H9 (cell line): ENCODE data around the gene KLHL28. TPM values are rescaled to one million over a fixed set of nuclear protein-coding genes. Genes with fewer than 3 reads are reported as not detected.

Source experiments
- DNase-seq: peaks from one replicate; pipeline ENCODE4 v3.0.0-alpha.2; 2017
- H2AFZ ChIP-seq: one replicate; pipeline ENCODE4 v1.6.1; 2013; ENCODE audit warnings: mild to moderate bottlenecking, low read length, control low read depth, moderate library complexity
- H2AK5ac ChIP-seq: 2 replicates; pipeline ENCODE4 v1.6.1; 2013; ENCODE audit warnings: low read length, control low read depth, mixed read lengths; ENCODE audit not compliant: insufficient read length
- H2BK120ac ChIP-seq: one replicate; pipeline ENCODE4 v1.6.1; 2013; ENCODE audit warnings: low read depth, mild to moderate bottlenecking, low read length, control low read depth, inconsistent platforms; ENCODE audit not compliant: poor library complexity, severe bottlenecking
- H2BK12ac ChIP-seq: 2 replicates; pipeline ENCODE4 v1.6.1; 2013; ENCODE audit warnings: low read length, control low read depth, mixed read lengths, low read depth; ENCODE audit not compliant: insufficient read length
- H2BK15ac ChIP-seq: 2 replicates; pipeline ENCODE4 v1.6.1; 2013; ENCODE audit warnings: low read depth, low read length, control low read depth
- H2BK20ac ChIP-seq: one replicate; pipeline ENCODE4 v1.6.1; 2013; ENCODE audit warnings: low read depth, mild to moderate bottlenecking, low read length, control low read depth, inconsistent platforms; ENCODE audit not compliant: poor library complexity, severe bottlenecking
- H2BK5ac ChIP-seq: 2 replicates; pipeline ENCODE4 v1.6.1; 2013; ENCODE audit warnings: low read length, control low read depth, mixed read lengths; ENCODE audit not compliant: insufficient read length
- H3K14ac ChIP-seq: 2 replicates; pipeline ENCODE4 v1.6.1; 2013; ENCODE audit warnings: low read length, control low read depth; ENCODE audit not compliant: insufficient read depth
- H3K18ac ChIP-seq: 2 replicates; pipeline ENCODE4 v1.6.1; 2013; ENCODE audit warnings: low read depth, mild to moderate bottlenecking, mixed read lengths, low read length, control low read depth; ENCODE audit not compliant: insufficient read length
- H3K23ac ChIP-seq: 2 replicates; pipeline ENCODE4 v1.6.1; 2013; ENCODE audit warnings: low read length, control low read depth, mixed read lengths, low read depth; ENCODE audit not compliant: insufficient read length
- H3K23me2 ChIP-seq: 2 replicates; pipeline ENCODE4 v1.6.1; 2013; ENCODE audit warnings: low read depth, mild to moderate bottlenecking, mixed read lengths, low read length, control low read depth; ENCODE audit not compliant: insufficient read length, poor library complexity, severe bottlenecking
- H3K27ac ChIP-seq: 2 replicates; pipeline ENCODE4 v1.5.1; 2013; ENCODE audit warnings: low read length, control low read depth, mixed read lengths, low read depth; ENCODE audit not compliant: insufficient read length
- H3K27me3 ChIP-seq: 2 replicates; pipeline ENCODE4 v1.6.1; 2013; ENCODE audit warnings: low read length, control low read depth, inconsistent platforms; ENCODE audit not compliant: insufficient read depth
- H3K4ac ChIP-seq: 2 replicates; pipeline ENCODE4 v1.6.1; 2013; ENCODE audit warnings: low read depth, mild to moderate bottlenecking, control low read depth, inconsistent platforms, low read length, moderate library complexity
- H3K4me1 ChIP-seq: 2 replicates; pipeline ENCODE4 v1.6.1; 2013; ENCODE audit warnings: low read length, control low read depth, inconsistent platforms; ENCODE audit not compliant: insufficient read depth
- H3K4me2 ChIP-seq: 2 replicates; pipeline ENCODE4 v1.6.1; 2013; ENCODE audit warnings: low read length, control low read depth, mixed read lengths; ENCODE audit not compliant: insufficient read length, insufficient read depth
- H3K56ac ChIP-seq: 2 replicates; pipeline ENCODE4 v1.6.1; 2013; ENCODE audit warnings: low read depth, mild to moderate bottlenecking, mixed read lengths, low read length, control low read depth; ENCODE audit not compliant: insufficient read length
- H3K79me1 ChIP-seq: 2 replicates; pipeline ENCODE4 v1.6.1; 2013; ENCODE audit warnings: low read depth, mild to moderate bottlenecking, moderate library complexity, low read length, control low read depth, inconsistent platforms; ENCODE audit not compliant: insufficient read depth, poor library complexity, severe bottlenecking
- H3K79me2 ChIP-seq: 2 replicates; pipeline ENCODE4 v1.6.1; 2013; ENCODE audit warnings: low read length, control low read depth, inconsistent platforms; ENCODE audit not compliant: insufficient read depth
- H3K9ac ChIP-seq: 2 replicates; pipeline ENCODE4 v1.6.1; 2013; ENCODE audit warnings: low read length, control low read depth, mixed read lengths; ENCODE audit not compliant: insufficient read length; ENCODE audit errors: extremely low read depth
- H3K9me3 ChIP-seq: one replicate; pipeline ENCODE4 v1.6.1; 2013; ENCODE audit warnings: low read depth, low read length, inconsistent platforms; ENCODE audit not compliant: control insufficient read depth
- H3T11ph ChIP-seq: one replicate; pipeline ENCODE4 v1.6.1; 2013; ENCODE audit warnings: mild to moderate bottlenecking, low read length, control low read depth, inconsistent platforms
- H4K20me1 ChIP-seq: one replicate; pipeline ENCODE4 v1.6.1; 2013; ENCODE audit not compliant: control insufficient read depth, insufficient read length, insufficient read depth
- H4K5ac ChIP-seq: 2 replicates; pipeline ENCODE4 v1.6.1; 2013; ENCODE audit warnings: low read depth, mild to moderate bottlenecking, mixed read lengths, low read length, control low read depth; ENCODE audit not compliant: insufficient read length
- H4K8ac ChIP-seq: replicated peaks from 2 replicates; pipeline ENCODE4 v1.6.1; 2013; ENCODE audit warnings: low read length, control low read depth, mixed read lengths, low read depth; ENCODE audit not compliant: insufficient read length
- H4K91ac ChIP-seq: 2 replicates; pipeline ENCODE4 v1.6.1; 2013; ENCODE audit warnings: low read depth, mild to moderate bottlenecking, moderate library complexity, mixed read lengths, low read length, control low read depth; ENCODE audit not compliant: insufficient read length
- H3K27ac Mint-ChIP-seq, 3 experiments: 2 replicates in 2 of 3; 3 replicates in 1 of 3; pipeline ENCODE4 v1.8.0; 2020 to 2021; ENCODE audit warnings: mixed read lengths in 3 of 3, mild to moderate bottlenecking in 1 of 3, moderate library complexity in 1 of 3
- H3K27me3 Mint-ChIP-seq: 2 replicates; pipeline ENCODE4 v1.8.0; 2021; ENCODE audit warnings: low read depth, mild to moderate bottlenecking, moderate library complexity, mixed read lengths
- H3K36me3 Mint-ChIP-seq, 3 experiments: 2 replicates in 2 of 3; 3 replicates in 1 of 3; pipeline ENCODE4 v1.8.0; 2020 to 2021; ENCODE audit warnings: low read depth in 3 of 3, mixed read lengths in 3 of 3; ENCODE audit not compliant: insufficient read depth in 1 of 3
- H3K4me1 Mint-ChIP-seq, 2 experiments: 2 replicates each; pipeline ENCODE4 v1.8.0; 2020; ENCODE audit warnings: mixed read lengths in 2 of 2
- H3K4me3 Mint-ChIP-seq, 2 experiments: 2 replicates in 1 of 2; 3 replicates in 1 of 2; pipeline ENCODE4 v1.8.0; 2020 to 2021; ENCODE audit warnings: mild to moderate bottlenecking in 2 of 2, mixed read lengths in 2 of 2, moderate library complexity in 1 of 2
- H3K9me3 Mint-ChIP-seq, 2 experiments: 2 replicates in 1 of 2; 3 replicates in 1 of 2; pipeline ENCODE4 v1.8.0; 2020; ENCODE audit warnings: mild to moderate bottlenecking in 2 of 2, mixed read lengths in 2 of 2, moderate library complexity in 1 of 2
- CTCF ChIP-seq: fragments of 200-600 bp; sonication (generic); conservative IDR thresholded peaks from 3 replicates; pipeline ENCODE4 v1.8.0; 2021; ENCODE audit warnings: antibody characterized with exemption, mild to moderate bottlenecking
- WGBS: extraction: QIAGEN DNeasy Blood & Tissue Kit; methylation state at CpG from one replicate; pipeline ENCODE4 v1.1.7; 2013; ENCODE audit warnings: missing lambda C conversion rate, low lambda C conversion rate, mixed read lengths; ENCODE audit not compliant: insufficient read length; ENCODE audit errors: extremely low coverage; 5-methylcytosine and 5-hydroxymethylcytosine counted together
- total RNA-seq: library from RNA; stranded (reverse); gene quantifications from 2 replicates; pipeline ENCODE4 v1.2.1, GENCODE V29; 2021

KLHL28 gene
- total RNA-seq, 1 experiment from 2014 or later: 10.2 TPM

GRCh38 chr14:44941591-44941990, 20.2 kb downstream of the KLHL28 start:
- H2BK20ac ChIP-seq: no peak overlapping the region
- H4K91ac ChIP-seq: no peak overlapping the region
- H3K79me1 ChIP-seq: no peaks in the 10 kb centered on the region

More at GRCh38 chr14:44941591-44941990, 20.2 kb downstream of the KLHL28 start:
- peaks cover 6 to 8% of the 10 kb centered on the region in 2 experiments; a peak in 4 of 5 replicates for H3K9me3 Mint-ChIP-seq
- Histone ChIP-seq H3K14ac (no peak overlapping the region), H3K18ac (no peak overlapping the region), H2BK12ac (no peak overlapping the region), H3K27me3 (no peaks in the 10 kb centered on the region), H3K56ac (no peak overlapping the region), H2BK15ac (no peak overlapping the region), H3K23me2 (no peaks in the 10 kb centered on the region), H3K4me1 (no peaks in the 10 kb centered on the region), H3K79me2 (no peaks in the 10 kb centered on the region), H4K20me1 (no peaks in the 10 kb centered on the region), H3K23ac (no peak overlapping the region), H3K4me2 (no peak overlapping the region), H4K8ac (no peak overlapping the region), H4K5ac (no peak overlapping the region), H2BK5ac (no peak overlapping the region), H3K9me3 (no peaks in the 10 kb centered on the region), H2AFZ (no peak overlapping the region), H3K9ac (no peak overlapping the region), H3T11ph (no peak overlapping the region), H2BK120ac (no peak overlapping the region), H3K27ac (no peak overlapping the region), H2AK5ac (no peak overlapping the region), H3K4ac (no peak overlapping the region)
- DNase-seq: no peak
- H3K36me3 Mint-ChIP-seq: peaks cover 38 to 64% (median 54%) of the 10 kb centered on the region in 3 experiments
- no peak overlapping the region for H3K27ac Mint-ChIP-seq
- H3K4me3 Mint-ChIP-seq: no peak overlapping the region
- no peaks in the 10 kb centered on the region for H3K4me1 Mint-ChIP-seq
- H3K27me3 Mint-ChIP-seq: no peaks in the 10 kb centered on the region
- WGBS: no CpG with 5 or more reads among the region's 2 CpGs
- no peak for TF ChIP-seq CTCF
